Hepatic stellate cell (primary cell): ENCODE measurements around the gene BTBD16.

ENCODE experiments used
- DNase-seq: peaks from one replicate; pipeline ENCODE4 v3.0.0; 2011; ENCODE audit warnings: low spot score

The BTBD16 gene

GRCh38 chr10:122343936-122344335 lies 72.8 kb downstream of the BTBD16 start:
- DNase-seq: no peak

- no peak for DNase-seq
These were observed 73.7 kb downstream of the BTBD16 start for GRCh38 chr10:122344741-122345258.

- DNase-seq: no peak
These were observed 75.3 kb downstream of the BTBD16 start for GRCh38 chr10:122346326-122346950.

GRCh38 chr10:122347170-122347841 lies 76.2 kb downstream of the BTBD16 start:
- no peak for DNase-seq

GRCh38 chr10:122348512-122348911 lies 77.4 kb downstream of the BTBD16 start:
- DNase-seq: no peak

GRCh38 chr10:122348935-122349361 lies 77.9 kb downstream of the BTBD16 start:
- no peak for DNase-seq

GRCh38 chr10:122349758-122350369 lies 78.8 kb downstream of the BTBD16 start:
- no peak for DNase-seq

GRCh38 chr10:122350893-122351292 lies 79.8 kb downstream of the BTBD16 start:
- no peak for DNase-seq

- DNase-seq: no peak
These were observed 81.9 kb downstream of the BTBD16 start for GRCh38 chr10:122352817-122353525.

GRCh38 chr10:122354383-122354782 lies 83.3 kb downstream of the BTBD16 start:
- DNase-seq: no peak

GRCh38 chr10:122357685-122358084 lies 86.6 kb downstream of the BTBD16 start:
- no peak for DNase-seq

GRCh38 chr10:122359621-122360020 lies 88.5 kb downstream of the BTBD16 start:
- DNase-seq: no peak

- no peak for DNase-seq
These were observed 90.0 kb downstream of the BTBD16 start for GRCh38 chr10:122361046-122361445.

- no peak for DNase-seq
These were observed 91.0 kb downstream of the BTBD16 start for GRCh38 chr10:122362031-122362592.

- DNase-seq: no peak
These were observed 91.5 kb downstream of the BTBD16 start for GRCh38 chr10:122362621-122363020.

GRCh38 chr10:122363311-122363710 lies 92.2 kb downstream of the BTBD16 start:
- no peak for DNase-seq

GRCh38 chr10:122363722-122364463 lies 92.8 kb downstream of the BTBD16 start:
- no peak for DNase-seq

GRCh38 chr10:122368502-122369254 lies 97.6 kb downstream of the BTBD16 start:
- DNase-seq: no peak

- no peak for DNase-seq
These were observed 102.0 kb downstream of the BTBD16 start for GRCh38 chr10:122373108-122373507.

GRCh38 chr10:122373721-122374120 lies 102.6 kb downstream of the BTBD16 start:
- DNase-seq: peak; percentile 16
